K562 (cell line): ENCODE measurements around the gene CEBPA. TPM values are rescaled to one million over a fixed set of nuclear protein-coding genes. Genes with fewer than 3 reads are reported as not detected.

Source experiments
- BCOR ChIP-seq: fragments of 450-650 bp; IDR thresholded peaks from 2 replicates; pipeline ENCODE4 v1.6.1; 2016
- BDP1 ChIP-seq: IDR thresholded peaks from 3 replicates; pipeline ENCODE4 v1.6.1; 2011; ENCODE audit not compliant: insufficient read length, insufficient read depth
- FOXA1 ChIP-seq: fragments of 450-650 bp; IDR thresholded peaks from 2 replicates; pipeline ENCODE4 v1.6.1; 2016; ENCODE audit warnings: mild to moderate bottlenecking, borderline replicate concordance
- FOXA3 ChIP-seq, 2 experiments: fragments of 450-650 bp in 1 of 2; sonication (generic) in 1 of 2; formaldehyde crosslinking; IDR thresholded peaks in 1 of 2; conservative IDR thresholded peaks in 1 of 2; 2 replicates each; pipeline versions ENCODE4 v1.4.0 to v1.8.0; 2020 to 2022; ENCODE audit warnings: mild to moderate bottlenecking in 2 of 2, missing genetic modification reagents in 1 of 2
- NONO ChIP-seq, 2 experiments: fragments of 200-400 bp in 1 of 2; fragments of 450-650 bp in 1 of 2; formaldehyde crosslinking in 1 of 2; IDR thresholded peaks; 2 replicates each; pipeline ENCODE4 v1.6.1; 2017; ENCODE audit warnings: low read depth in 2 of 2, mild to moderate bottlenecking in 2 of 2, moderate library complexity in 2 of 2, low read length in 1 of 2
- RAD51 ChIP-seq: fragments of 450-650 bp; IDR thresholded peaks from 2 replicates; pipeline ENCODE4 v1.7.1; 2016; ENCODE audit warnings: low read depth, mild to moderate bottlenecking, borderline replicate concordance
- ZNF324 ChIP-seq: fragments of 250-450 bp; sonication (Bioruptor Pico); IDR thresholded peaks from 2 replicates; pipeline ENCODE4 v1.4.0; 2020; ENCODE audit warnings: mild to moderate bottlenecking
- polyA plus RNA-seq, 8 experiments: library from polyadenylated mRNA; depleted of rRNA in 4 of 8; stranded (reverse) in 5 of 8; unstranded in 3 of 8; fragments of >200 nt; fragmentation: Nextera tagmentation in 2 of 8; fragmentation: Illumina TruSeq in 1 of 8; extraction: Ambion mirVana in 2 of 8; extraction: Trizol in 1 of 8; gene quantifications; 2 replicates each; pipeline versions ENCODE4 v1.2.1 to v1.2.3, GENCODE V29; 2011 to 2014; ENCODE audit warnings: inconsistent platforms in 1 of 8, missing spikeins in 1 of 8
- total RNA-seq, 7 experiments: library from RNA; depleted of rRNA in 6 of 7; stranded (reverse); fragments of >200 nt in 6 of 7; fragmentation: Illumina TruSeq in 2 of 7; extraction: Trizol in 2 of 7; gene quantifications; 2 replicates each; pipeline versions ENCODE4 v1.2.1 to v1.2.3, GENCODE V29; 2011 to 2021; ENCODE audit warnings: low replicate concordance in 1 of 7
- TF ChIP-seq, protein P1 (sequence below): sonication (generic); formaldehyde crosslinking; IDR thresholded peaks from 2 replicates; pipeline ENCODE4 v1.8.0; 2023; ENCODE audit warnings: missing genetic modification reagents, mild to moderate bottlenecking, borderline replicate concordance
- TF ChIP-seq, protein P2 (sequence below), 3 experiments: fragments of 200-800 bp in 1 of 3; fragments of 250-450 bp in 1 of 3; fragments of 450-650 bp in 1 of 3; sonication (Bioruptor Pico) in 1 of 3; sonication (Bioruptor generic) in 1 of 3; formaldehyde crosslinking in 1 of 3; IDR thresholded peaks; 2 replicates each; pipeline versions ENCODE4 v1.6.1 to v1.8.0; 2016 to 2022; ENCODE audit warnings: mild to moderate bottlenecking in 2 of 3, missing genetic modification characterization in 2 of 3, missing compliant biosample characterization in 1 of 3, moderate library complexity in 1 of 3

Gene CEBPA
- total and polyA plus RNA-seq, 9 of the 15 experiments (the other 6 are each of a cell fraction or from before 2014, with no cell fraction given), result 0.03 to 0.59 (median 0.15) TPM; not detected in 2

DNA sequence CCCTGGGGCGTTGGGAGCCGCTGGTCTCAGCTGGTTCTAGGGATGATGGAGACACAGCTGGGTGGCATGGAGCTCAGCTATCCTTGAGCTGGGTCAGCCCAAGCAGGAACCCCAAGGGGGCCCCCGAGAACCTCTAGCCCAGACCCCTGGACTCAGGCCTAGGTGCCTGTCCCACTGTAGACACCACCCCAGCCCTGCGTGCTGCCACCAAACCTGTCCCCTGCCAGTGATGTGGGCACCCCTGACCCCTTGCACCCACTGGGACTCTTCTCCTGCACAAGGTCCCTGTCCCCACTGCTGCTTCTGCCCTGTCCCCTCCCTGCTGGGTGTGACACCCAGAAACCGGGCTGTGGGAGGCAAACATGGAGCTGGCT lies 26.8 kb downstream of the CEBPA start (continued):
- TF ChIP-seq, protein P1, sequence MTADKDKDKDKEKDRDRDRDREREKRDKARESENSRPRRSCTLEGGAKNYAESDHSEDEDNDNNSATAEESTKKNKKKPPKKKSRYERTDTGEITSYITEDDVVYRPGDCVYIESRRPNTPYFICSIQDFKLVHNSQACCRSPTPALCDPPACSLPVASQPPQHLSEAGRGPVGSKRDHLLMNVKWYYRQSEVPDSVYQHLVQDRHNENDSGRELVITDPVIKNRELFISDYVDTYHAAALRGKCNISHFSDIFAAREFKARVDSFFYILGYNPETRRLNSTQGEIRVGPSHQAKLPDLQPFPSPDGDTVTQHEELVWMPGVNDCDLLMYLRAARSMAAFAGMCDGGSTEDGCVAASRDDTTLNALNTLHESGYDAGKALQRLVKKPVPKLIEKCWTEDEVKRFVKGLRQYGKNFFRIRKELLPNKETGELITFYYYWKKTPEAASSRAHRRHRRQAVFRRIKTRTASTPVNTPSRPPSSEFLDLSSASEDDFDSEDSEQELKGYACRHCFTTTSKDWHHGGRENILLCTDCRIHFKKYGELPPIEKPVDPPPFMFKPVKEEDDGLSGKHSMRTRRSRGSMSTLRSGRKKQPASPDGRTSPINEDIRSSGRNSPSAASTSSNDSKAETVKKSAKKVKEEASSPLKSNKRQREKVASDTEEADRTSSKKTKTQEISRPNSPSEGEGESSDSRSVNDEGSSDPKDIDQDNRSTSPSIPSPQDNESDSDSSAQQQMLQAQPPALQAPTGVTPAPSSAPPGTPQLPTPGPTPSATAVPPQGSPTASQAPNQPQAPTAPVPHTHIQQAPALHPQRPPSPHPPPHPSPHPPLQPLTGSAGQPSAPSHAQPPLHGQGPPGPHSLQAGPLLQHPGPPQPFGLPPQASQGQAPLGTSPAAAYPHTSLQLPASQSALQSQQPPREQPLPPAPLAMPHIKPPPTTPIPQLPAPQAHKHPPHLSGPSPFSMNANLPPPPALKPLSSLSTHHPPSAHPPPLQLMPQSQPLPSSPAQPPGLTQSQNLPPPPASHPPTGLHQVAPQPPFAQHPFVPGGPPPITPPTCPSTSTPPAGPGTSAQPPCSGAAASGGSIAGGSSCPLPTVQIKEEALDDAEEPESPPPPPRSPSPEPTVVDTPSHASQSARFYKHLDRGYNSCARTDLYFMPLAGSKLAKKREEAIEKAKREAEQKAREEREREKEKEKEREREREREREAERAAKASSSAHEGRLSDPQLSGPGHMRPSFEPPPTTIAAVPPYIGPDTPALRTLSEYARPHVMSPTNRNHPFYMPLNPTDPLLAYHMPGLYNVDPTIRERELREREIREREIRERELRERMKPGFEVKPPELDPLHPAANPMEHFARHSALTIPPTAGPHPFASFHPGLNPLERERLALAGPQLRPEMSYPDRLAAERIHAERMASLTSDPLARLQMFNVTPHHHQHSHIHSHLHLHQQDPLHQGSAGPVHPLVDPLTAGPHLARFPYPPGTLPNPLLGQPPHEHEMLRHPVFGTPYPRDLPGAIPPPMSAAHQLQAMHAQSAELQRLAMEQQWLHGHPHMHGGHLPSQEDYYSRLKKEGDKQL (CRISPR knock-in tag), result no peak
- TF ChIP-seq FOXA3 (CRISPR knock-in tag; conservative IDR thresholded peaks at IDR 0.05 in 1 of 2, IDR thresholded peaks at IDR 0.05 in 1 of 2) (no peak), BDP1 (no peak), BCOR (no peak), ZNF324 (CRISPR knock-in tag) (no peak), RAD51 (no peak), NONO (IDR thresholded peaks at IDR 0.05; ENCODE audit: low read depth in 2 of 2, low read length in 1 of 2) (no peak), FOXA1 (no peak)
- TF ChIP-seq, protein P2, sequence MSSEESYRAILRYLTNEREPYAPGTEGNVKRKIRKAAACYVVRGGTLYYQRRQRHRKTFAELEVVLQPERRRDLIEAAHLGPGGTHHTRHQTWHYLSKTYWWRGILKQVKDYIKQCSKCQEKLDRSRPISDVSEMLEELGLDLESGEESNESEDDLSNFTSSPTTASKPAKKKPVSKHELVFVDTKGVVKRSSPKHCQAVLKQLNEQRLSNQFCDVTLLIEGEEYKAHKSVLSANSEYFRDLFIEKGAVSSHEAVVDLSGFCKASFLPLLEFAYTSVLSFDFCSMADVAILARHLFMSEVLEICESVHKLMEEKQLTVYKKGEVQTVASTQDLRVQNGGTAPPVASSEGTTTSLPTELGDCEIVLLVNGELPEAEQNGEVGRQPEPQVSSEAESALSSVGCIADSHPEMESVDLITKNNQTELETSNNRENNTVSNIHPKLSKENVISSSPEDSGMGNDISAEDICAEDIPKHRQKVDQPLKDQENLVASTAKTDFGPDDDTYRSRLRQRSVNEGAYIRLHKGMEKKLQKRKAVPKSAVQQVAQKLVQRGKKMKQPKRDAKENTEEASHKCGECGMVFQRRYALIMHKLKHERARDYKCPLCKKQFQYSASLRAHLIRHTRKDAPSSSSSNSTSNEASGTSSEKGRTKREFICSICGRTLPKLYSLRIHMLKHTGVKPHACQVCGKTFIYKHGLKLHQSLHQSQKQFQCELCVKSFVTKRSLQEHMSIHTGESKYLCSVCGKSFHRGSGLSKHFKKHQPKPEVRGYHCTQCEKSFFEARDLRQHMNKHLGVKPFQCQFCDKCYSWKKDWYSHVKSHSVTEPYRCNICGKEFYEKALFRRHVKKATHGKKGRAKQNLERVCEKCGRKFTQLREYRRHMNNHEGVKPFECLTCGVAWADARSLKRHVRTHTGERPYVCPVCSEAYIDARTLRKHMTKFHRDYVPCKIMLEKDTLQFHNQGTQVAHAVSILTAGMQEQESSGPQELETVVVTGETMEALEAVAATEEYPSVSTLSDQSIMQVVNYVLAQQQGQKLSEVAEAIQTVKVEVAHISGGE (CRISPR knock-in tag; IDR thresholded peaks at IDR 0.05), result no peak
